Activated naive CD8-positive, alpha-beta T cell treated with anti-CD3 and anti-CD28 coated beads for 36 hours (primary cell): ENCODE data around the gene MAPKAP1. TPM values are rescaled to one million over a fixed set of nuclear protein-coding genes. Genes with fewer than 3 reads are reported as not detected.

ENCODE experiments used
- DNase-seq: peaks from one replicate; pipeline ENCODE4 v3.0.0; 2021
- H3K27ac Mint-ChIP-seq: one replicate; pipeline ENCODE4 v1.8.0; 2022; ENCODE audit warnings: mild to moderate bottlenecking, moderate library complexity, mixed read lengths
- H3K27me3 Mint-ChIP-seq: one replicate; pipeline ENCODE4 v1.8.0; 2022; ENCODE audit warnings: mild to moderate bottlenecking, mixed read lengths
- H3K36me3 Mint-ChIP-seq: one replicate; pipeline ENCODE4 v1.8.0; 2021; ENCODE audit warnings: mild to moderate bottlenecking, mixed read lengths
- H3K4me1 Mint-ChIP-seq: one replicate; pipeline ENCODE4 v1.8.0; 2021; ENCODE audit warnings: mixed read lengths
- H3K4me3 Mint-ChIP-seq: one replicate; pipeline ENCODE4 v1.8.0; 2022; ENCODE audit warnings: mild to moderate bottlenecking, moderate library complexity, mixed read lengths
- H3K9me3 Mint-ChIP-seq: one replicate; pipeline ENCODE4 v1.8.0; 2022; ENCODE audit warnings: mixed read lengths
- total RNA-seq, 2 experiments: library from RNA; stranded (reverse); gene quantifications; one replicate each; pipeline ENCODE4 v1.2.3, GENCODE V29; 2021

MAPKAP1 gene
- total RNA-seq, 2 experiments from 2014 or later: 91.8 to 92.2 TPM

- Mint-ChIP-seq H3K36me3 (no peaks in the 10 kb centered on the region), H3K9me3 (no peaks in the 10 kb centered on the region), H3K4me3 (no peak overlapping the region), H3K27ac (no peak overlapping the region), H3K4me1 (peaks cover 8% of the 10 kb centered on the region), H3K27me3 (no peaks in the 10 kb centered on the region)
- DNase-seq: no peak
These were observed 214.3 kb downstream of the MAPKAP1 start for GRCh38 chr9:125492719-125493118.

DNA sequence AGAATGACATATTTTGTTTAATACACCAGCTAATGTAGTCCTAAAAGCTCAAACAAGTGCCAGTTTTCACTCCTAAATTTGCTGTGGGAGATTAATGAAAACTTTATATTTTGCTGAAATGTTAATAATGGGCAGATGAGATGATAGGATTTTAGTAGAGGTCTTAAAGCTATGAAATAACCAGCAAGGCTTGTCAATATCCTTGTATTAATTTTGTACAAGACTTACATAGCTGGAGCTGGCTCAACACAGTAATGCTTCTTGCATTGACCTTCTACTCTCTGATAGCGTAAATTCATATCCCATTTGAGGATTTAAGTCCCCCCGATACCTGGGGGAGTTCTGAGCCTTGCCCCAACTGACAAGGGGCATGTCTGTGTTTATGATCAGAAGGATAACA is 219.2 kb downstream of the MAPKAP1 start:
- Mint-ChIP-seq H3K27me3 (no peaks in the 10 kb centered on the region), H3K4me1 (no peaks in the 10 kb centered on the region), H3K36me3 (no peaks in the 10 kb centered on the region), H3K27ac (no peak overlapping the region), H3K9me3 (no peaks in the 10 kb centered on the region), H3K4me3 (no peak overlapping the region)
- DNase-seq: no peak

GRCh38 chr9:125486576-125486975 is 220.4 kb downstream of the MAPKAP1 start:
- Mint-ChIP-seq H3K27ac (no peak overlapping the region), H3K36me3 (no peaks in the 10 kb centered on the region)

GRCh38 chr9:125486152-125486508 is 220.9 kb downstream of the MAPKAP1 start:
- Mint-ChIP-seq H3K27me3 (no peaks in the 10 kb centered on the region), H3K27ac (no peak overlapping the region), H3K9me3 (no peaks in the 10 kb centered on the region), H3K4me1 (no peaks in the 10 kb centered on the region), H3K4me3 (no peak overlapping the region), H3K36me3 (no peaks in the 10 kb centered on the region)
- no peak for DNase-seq

More at GRCh38 chr9:125486576-125486975, 220.4 kb downstream of the MAPKAP1 start:
- Mint-ChIP-seq H3K4me3 (no peak overlapping the region), H3K9me3 (no peaks in the 10 kb centered on the region), H3K27me3 (no peaks in the 10 kb centered on the region), H3K4me1 (no peaks in the 10 kb centered on the region)
- DNase-seq: no peak

- Mint-ChIP-seq H3K27me3 (no peaks in the 10 kb centered on the region), H3K9me3 (no peaks in the 10 kb centered on the region), H3K36me3 (no peaks in the 10 kb centered on the region), H3K4me1 (no peaks in the 10 kb centered on the region), H3K4me3 (no peak overlapping the region), H3K27ac (no peak overlapping the region)
- DNase-seq: no peak
These were observed 221.4 kb downstream of the MAPKAP1 start for GRCh38 chr9:125485471-125486151.

GRCh38 chr9:125484350-125485282 is 222.4 kb downstream of the MAPKAP1 start:
- Mint-ChIP-seq H3K27me3 (no peaks in the 10 kb centered on the region), H3K27ac (no peak overlapping the region), H3K4me3 (no peak overlapping the region), H3K4me1 (no peaks in the 10 kb centered on the region), H3K36me3 (peaks cover 2% of the 10 kb centered on the region), H3K9me3 (no peaks in the 10 kb centered on the region)
- no peak for DNase-seq

GRCh38 chr9:125483697-125484096 is 223.3 kb downstream of the MAPKAP1 start:
- Mint-ChIP-seq H3K27me3 (no peaks in the 10 kb centered on the region), H3K4me1 (no peaks in the 10 kb centered on the region), H3K9me3 (no peaks in the 10 kb centered on the region), H3K36me3 (peaks cover 2% of the 10 kb centered on the region), H3K27ac (no peak overlapping the region), H3K4me3 (no peak overlapping the region)
- DNase-seq: no peak

DNA sequence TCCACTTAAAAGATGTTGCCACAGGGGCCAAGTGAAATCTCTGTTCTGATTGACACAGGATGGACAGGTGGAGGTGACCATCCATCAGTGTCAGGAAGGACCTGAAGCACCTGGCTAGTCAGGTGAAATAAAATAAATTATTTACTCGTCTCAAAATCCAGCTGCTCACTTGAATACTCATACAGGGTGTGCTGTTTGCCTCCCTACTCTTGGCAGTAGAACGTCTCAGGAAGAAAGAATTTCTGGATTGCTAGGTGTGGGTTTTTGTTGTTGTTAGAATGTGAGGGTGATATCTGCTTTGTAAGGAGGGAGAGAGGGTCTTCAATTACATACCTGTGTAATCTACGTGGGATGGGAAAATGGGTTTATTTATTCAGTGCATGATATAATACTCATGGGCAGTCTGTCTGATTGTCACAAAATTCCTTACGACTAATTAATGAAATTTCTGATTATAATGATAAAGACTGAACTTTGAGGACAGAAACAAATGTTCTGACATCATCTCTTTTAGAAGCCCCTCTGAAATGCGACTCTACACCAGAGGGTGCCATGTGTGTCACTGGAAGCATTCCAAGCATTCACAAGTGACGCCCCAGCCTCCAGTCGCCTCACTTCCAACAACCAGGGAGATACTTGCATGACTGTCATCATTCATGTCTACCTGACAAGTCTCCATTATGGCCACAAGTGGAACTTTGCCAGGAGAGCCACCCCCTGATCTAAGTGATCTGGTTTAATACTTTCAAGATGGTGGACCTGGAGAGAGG is 227.0 kb downstream of the MAPKAP1 start:
- Mint-ChIP-seq H3K9me3 (no peaks in the 10 kb centered on the region), H3K4me1 (no peaks in the 10 kb centered on the region), H3K27ac (no peak overlapping the region), H3K36me3 (peaks cover 4% of the 10 kb centered on the region), H3K27me3 (no peaks in the 10 kb centered on the region), H3K4me3 (no peak overlapping the region)
- no peak for DNase-seq

DNA sequence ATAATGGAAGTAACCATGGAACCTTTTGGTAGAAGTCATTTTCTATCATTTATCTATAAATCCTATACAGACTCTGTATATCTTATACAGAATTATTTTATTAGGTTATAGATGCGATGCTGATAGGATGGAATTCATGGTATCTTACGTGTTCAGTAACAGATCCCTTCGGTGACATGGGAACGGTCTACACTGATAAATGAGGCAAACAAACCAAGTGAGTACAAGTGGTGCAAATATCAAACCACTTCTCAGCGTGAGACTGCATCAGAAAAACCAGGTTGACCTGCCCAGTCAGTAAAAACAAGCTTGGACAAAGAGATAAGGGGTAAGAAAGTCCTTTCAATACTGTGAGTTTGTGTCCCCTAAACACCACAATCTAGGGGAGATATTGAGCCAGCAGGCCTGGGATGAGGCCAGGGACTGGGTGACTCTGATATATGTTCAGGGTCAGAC is 229.9 kb downstream of the MAPKAP1 start:
- no peaks in the 10 kb centered on the region for H3K27me3 Mint-ChIP-seq
- no peaks in the 10 kb centered on the region for H3K9me3 Mint-ChIP-seq
- H3K4me1 Mint-ChIP-seq: no peaks in the 10 kb centered on the region
- DNase-seq: no peak
- no peak overlapping the region for H3K4me3 Mint-ChIP-seq
- no peak overlapping the region for H3K27ac Mint-ChIP-seq
- H3K36me3 Mint-ChIP-seq: peaks cover 4% of the 10 kb centered on the region

DNA sequence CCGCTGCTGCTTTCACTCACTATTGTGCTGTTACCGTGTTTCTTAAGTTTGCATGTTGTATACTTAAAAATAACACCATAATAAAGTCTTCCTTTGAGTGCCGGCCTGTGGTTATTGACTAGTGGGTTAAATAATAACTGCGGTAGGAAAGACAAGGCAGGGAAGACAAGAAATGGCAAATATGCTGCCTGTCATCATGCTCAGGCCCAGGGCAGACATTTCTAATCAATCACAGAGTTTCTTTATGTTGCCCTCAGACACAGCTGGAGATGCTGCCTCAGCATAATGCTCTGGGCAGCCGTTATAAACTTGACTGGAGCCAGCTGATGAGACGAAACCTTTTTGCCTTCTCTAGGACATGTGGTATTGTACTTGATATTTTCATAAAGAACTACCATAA is 230.4 kb downstream of the MAPKAP1 start:
- H3K27ac Mint-ChIP-seq: no peak overlapping the region

GRCh38 chr9:125475385-125475784 is 231.6 kb downstream of the MAPKAP1 start:
- no peak overlapping the region for H3K27ac Mint-ChIP-seq

More for the DNA sequence above, 230.4 kb downstream of the MAPKAP1 start:
- no peak overlapping the region for H3K4me3 Mint-ChIP-seq
- DNase-seq: no peak
- H3K36me3 Mint-ChIP-seq: peaks cover 4% of the 10 kb centered on the region
- H3K4me1 Mint-ChIP-seq: no peaks in the 10 kb centered on the region
- H3K9me3 Mint-ChIP-seq: no peaks in the 10 kb centered on the region
- H3K27me3 Mint-ChIP-seq: no peaks in the 10 kb centered on the region

DNA sequence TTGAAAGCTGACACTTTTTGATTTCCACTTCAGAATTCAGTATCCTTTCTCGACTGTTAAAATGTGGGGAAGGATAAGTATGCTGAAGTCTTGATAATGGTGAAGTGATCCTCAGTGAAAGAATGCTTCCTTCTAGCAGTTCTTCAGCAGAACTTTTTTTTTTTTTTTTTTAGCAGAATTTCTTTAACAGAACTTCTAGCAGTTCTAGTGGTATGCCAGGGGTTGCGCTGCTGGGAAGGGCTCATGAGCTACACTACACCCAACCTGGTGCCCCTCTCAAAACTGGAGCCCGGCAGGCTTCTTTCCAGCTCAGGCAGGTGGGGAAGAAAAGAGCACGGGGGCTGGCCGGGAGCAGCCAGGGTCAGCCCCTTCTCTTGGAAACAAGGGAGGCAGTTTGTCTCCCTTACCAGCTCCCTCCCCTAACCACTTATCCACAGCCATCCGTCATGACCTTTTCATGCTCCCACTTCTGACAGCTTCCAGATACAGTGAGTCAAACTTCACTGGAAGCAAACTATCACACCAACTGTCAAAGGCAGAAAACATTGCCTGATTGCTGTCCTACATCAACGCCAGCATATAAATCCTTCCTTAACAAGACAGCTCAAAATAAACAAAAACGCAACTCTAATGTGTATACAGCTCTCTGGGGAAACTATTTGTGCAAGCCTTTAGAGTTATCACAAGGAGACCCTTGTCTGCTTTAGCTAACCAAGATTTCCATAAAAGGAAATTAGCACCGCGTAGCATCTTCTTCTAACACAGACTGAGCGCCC is 233.9 kb downstream of the MAPKAP1 start:
- no peak for DNase-seq
- Mint-ChIP-seq H3K4me1 (no peaks in the 10 kb centered on the region), H3K4me3 (no peak overlapping the region), H3K36me3 (peaks cover 2% of the 10 kb centered on the region), H3K27me3 (no peaks in the 10 kb centered on the region), H3K27ac (no peak overlapping the region), H3K9me3 (no peaks in the 10 kb centered on the region)

More at GRCh38 chr9:125475385-125475784, 231.6 kb downstream of the MAPKAP1 start:
- DNase-seq: no peak
- H3K4me3 Mint-ChIP-seq: no peak overlapping the region
- no peaks in the 10 kb centered on the region for H3K9me3 Mint-ChIP-seq
- no peaks in the 10 kb centered on the region for H3K4me1 Mint-ChIP-seq
- H3K36me3 Mint-ChIP-seq: peaks cover 4% of the 10 kb centered on the region
- no peaks in the 10 kb centered on the region for H3K27me3 Mint-ChIP-seq

DNA sequence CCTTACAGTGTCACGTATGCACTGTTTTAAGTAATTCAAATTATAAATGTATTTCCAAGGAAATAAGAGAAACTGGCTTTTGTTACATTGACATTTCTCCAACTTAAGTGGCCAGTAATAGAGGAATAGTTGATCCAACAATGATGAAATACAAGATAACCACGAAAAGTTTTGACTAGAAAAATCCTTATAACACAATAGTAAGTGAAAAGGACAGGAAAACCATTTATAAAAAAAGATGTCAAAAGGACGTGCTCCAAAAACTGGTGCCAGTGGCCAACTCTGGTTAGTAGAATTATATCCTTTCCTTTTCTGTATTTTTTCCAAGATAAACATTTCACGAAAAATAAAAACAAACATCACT is 234.5 kb downstream of the MAPKAP1 start:
- H3K4me1 Mint-ChIP-seq: no peaks in the 10 kb centered on the region
- no peak for DNase-seq
- H3K9me3 Mint-ChIP-seq: no peaks in the 10 kb centered on the region
- no peaks in the 10 kb centered on the region for H3K27me3 Mint-ChIP-seq
- no peak overlapping the region for H3K27ac Mint-ChIP-seq
- H3K4me3 Mint-ChIP-seq: no peak overlapping the region
- H3K36me3 Mint-ChIP-seq: no peaks in the 10 kb centered on the region

DNA sequence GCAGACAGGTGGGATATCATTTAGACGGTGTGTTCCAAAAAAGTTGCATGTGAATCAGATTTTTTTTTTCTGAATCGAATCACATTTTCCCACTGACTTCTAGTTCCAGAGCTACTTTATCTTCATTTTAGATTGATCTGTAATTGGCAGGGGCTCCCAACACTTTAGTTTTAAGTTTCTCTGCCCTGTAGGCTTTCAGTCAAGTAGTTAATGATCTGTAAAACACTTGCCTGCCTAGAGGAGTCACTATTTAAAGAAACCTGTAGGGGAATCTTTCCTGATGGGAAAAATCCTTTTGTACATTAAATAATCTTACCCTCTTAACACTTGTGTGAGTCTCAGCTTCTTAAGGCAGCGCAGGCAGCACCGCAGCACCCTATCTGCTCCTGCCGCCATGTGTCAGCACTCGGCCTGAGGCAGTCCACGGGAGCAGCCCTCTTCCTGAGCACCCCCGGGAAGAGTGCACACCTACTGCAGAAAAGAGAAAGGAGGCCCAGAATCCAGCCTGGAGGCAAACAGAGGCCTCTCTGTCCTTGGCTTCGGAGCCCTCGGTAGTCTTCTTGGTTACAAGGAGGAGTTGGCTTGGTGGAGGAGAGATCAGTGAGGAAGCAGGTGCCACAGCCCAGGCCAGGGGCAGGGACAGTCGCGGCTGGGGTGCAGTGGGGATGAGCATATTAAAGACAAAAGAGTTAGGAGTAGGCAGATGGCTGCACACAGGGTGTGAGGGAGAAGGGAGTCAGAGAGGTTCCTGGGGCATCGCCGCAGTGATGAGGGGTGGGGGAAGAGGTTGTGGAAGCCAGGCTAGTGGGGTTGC is 236.0 kb downstream of the MAPKAP1 start:
- H3K36me3 Mint-ChIP-seq: peaks cover 2% of the 10 kb centered on the region
- H3K4me1 Mint-ChIP-seq: no peaks in the 10 kb centered on the region
- H3K27ac Mint-ChIP-seq: no peak overlapping the region
- no peak for DNase-seq
- H3K9me3 Mint-ChIP-seq: no peaks in the 10 kb centered on the region
- H3K27me3 Mint-ChIP-seq: no peaks in the 10 kb centered on the region
- no peak overlapping the region for H3K4me3 Mint-ChIP-seq
